K562 (cell line): ENCODE measurements around the gene HOXB3. TPM values are rescaled to one million over a fixed set of nuclear protein-coding genes. Genes with fewer than 3 reads are reported as not detected.

Experiments
- CBFA2T3 ChIP-seq: fragments of 450-650 bp; IDR thresholded peaks from 2 replicates; pipeline ENCODE4 v1.6.1; 2017
- ERF ChIP-seq: fragments of 450-650 bp; formaldehyde crosslinking; IDR thresholded peaks from 2 replicates; pipeline ENCODE4 v1.4.0; 2020; ENCODE audit warnings: mild to moderate bottlenecking, mixed read lengths
- GTF2B ChIP-seq: IDR thresholded peaks from 2 replicates; pipeline ENCODE4 v1.6.1; 2011; ENCODE audit not compliant: insufficient read length; ENCODE audit errors: extremely low read depth
- HLTF ChIP-seq: fragments of 450-650 bp; IDR thresholded peaks from 2 replicates; pipeline ENCODE4 v1.6.1; 2016
- NBN ChIP-seq: fragments of 450-650 bp; IDR thresholded peaks from 2 replicates; pipeline ENCODE4 v1.6.1; 2016; ENCODE audit warnings: low read depth, mild to moderate bottlenecking
- NFIC ChIP-seq: fragments of 450-650 bp; IDR thresholded peaks from 2 replicates; pipeline ENCODE4 v1.6.1; 2017; ENCODE audit warnings: mild to moderate bottlenecking, inconsistent platforms
- NUFIP1 ChIP-seq: fragments of 450-650 bp; IDR thresholded peaks from 2 replicates; pipeline ENCODE4 v1.6.1; 2018; ENCODE audit not compliant: partially characterized antibody
- SMARCA4 ChIP-seq: fragments of 450-650 bp; IDR thresholded peaks from 2 replicates; pipeline ENCODE4 v1.6.1; 2016
- SMARCC2 ChIP-seq: fragments of 450-650 bp; IDR thresholded peaks from 2 replicates; pipeline ENCODE4 v1.6.1; 2017; ENCODE audit warnings: antibody characterized with exemption, moderate library complexity, mild to moderate bottlenecking, low read depth
- SOX6 ChIP-seq: fragments of 450-650 bp; IDR thresholded peaks from 2 replicates; pipeline ENCODE4 v1.6.1; 2014; ENCODE audit warnings: mild to moderate bottlenecking
- TEAD1 ChIP-seq, 2 experiments: fragments of 450-650 bp in 1 of 2; sonication (generic) in 1 of 2; formaldehyde crosslinking; IDR thresholded peaks; 2 replicates each; pipeline versions ENCODE4 v1.4.0 to v1.8.0; 2020 to 2022; ENCODE audit warnings: mild to moderate bottlenecking in 2 of 2, missing genetic modification reagents in 1 of 2
- THRB ChIP-seq: fragments of 450-650 bp; formaldehyde crosslinking; conservative IDR thresholded peaks from 2 replicates; pipeline ENCODE4 v1.4.0; 2022; ENCODE audit warnings: mild to moderate bottlenecking, missing genetic modification characterization
- USF1 ChIP-seq: sonication (generic); formaldehyde crosslinking; IDR thresholded peaks from 2 replicates; pipeline ENCODE4 v1.9.0; 2022; ENCODE audit warnings: mild to moderate bottlenecking, missing genetic modification reagents
- ZNF384 ChIP-seq: IDR thresholded peaks from 2 replicates; pipeline ENCODE4 v1.6.1; 2012; ENCODE audit warnings: low read depth, low read length, improper control_type of control experiment
- ZNF740 ChIP-seq, 3 experiments: fragments of 200-800 bp in 1 of 3; sonication (Bioruptor generic) in 1 of 3; sonication (generic) in 1 of 3; formaldehyde crosslinking in 1 of 3; IDR thresholded peaks; 2 replicates each; pipeline versions ENCODE4 v1.6.1 to v1.8.0; 2016 to 2022; ENCODE audit warnings: mild to moderate bottlenecking in 2 of 3, missing compliant biosample characterization in 2 of 3, missing genetic modification characterization in 2 of 3, missing genetic modification reagents in 1 of 3
- polyA plus RNA-seq, 8 experiments: library from polyadenylated mRNA; depleted of rRNA in 4 of 8; stranded (reverse) in 5 of 8; unstranded in 3 of 8; fragments of >200 nt; fragmentation: Nextera tagmentation in 2 of 8; fragmentation: Illumina TruSeq in 1 of 8; extraction: Ambion mirVana in 2 of 8; extraction: Trizol in 1 of 8; gene quantifications; 2 replicates each; pipeline versions ENCODE4 v1.2.1 to v1.2.3, GENCODE V29; 2011 to 2014; ENCODE audit warnings: inconsistent platforms in 1 of 8, missing spikeins in 1 of 8
- total RNA-seq, 7 experiments: library from RNA; depleted of rRNA in 6 of 7; stranded (reverse); fragments of >200 nt in 6 of 7; fragmentation: Illumina TruSeq in 2 of 7; extraction: Trizol in 2 of 7; gene quantifications; 2 replicates each; pipeline versions ENCODE4 v1.2.1 to v1.2.3, GENCODE V29; 2011 to 2021; ENCODE audit warnings: low replicate concordance in 1 of 7
- TF ChIP-seq, protein P1 (sequence below): sonication (generic); formaldehyde crosslinking; IDR thresholded peaks from 2 replicates; pipeline ENCODE4 v1.8.1; 2022; ENCODE audit warnings: missing genetic modification reagents
- TF ChIP-seq, protein P2 (sequence below), 2 experiments: fragments of 450-650 bp; IDR thresholded peaks; 2 replicates each; pipeline ENCODE4 v1.6.1; 2016
- TF ChIP-seq, protein P3 (sequence below), 2 experiments: fragments of 450-650 bp in 1 of 2; sonication (generic) in 1 of 2; formaldehyde crosslinking in 1 of 2; IDR thresholded peaks in 1 of 2; conservative IDR thresholded peaks in 1 of 2; 2 replicates each; pipeline versions ENCODE4 v1.6.1 to v1.8.1; 2016 to 2023; ENCODE audit warnings: mild to moderate bottlenecking in 2 of 2, moderate library complexity in 2 of 2, inconsistent platforms in 1 of 2, missing genetic modification reagents in 1 of 2

HOXB3 gene
- total and polyA plus RNA-seq, 9 of the 15 experiments (the other 6 are each of a cell fraction or from before 2014, with no cell fraction given) = 2.4 to 41.3 (median 20.2) TPM

GRCh38 chr17:48547808-48548522 is 42.1 kb downstream of the HOXB3 start (continued):
- TF ChIP-seq ZNF740 (CRISPR knock-in tag; IDR thresholded peaks at IDR 0.05) = no peak
- TF ChIP-seq ZNF740 (tag; IDR thresholded peaks at IDR 0.05) = 0 out of 4 replicates have a peak, but pooled peaks of 1 of the 2 experiments have one; percentile 86
- peak; percentile 3; the same call in 1 of the 2 replicates for TF ChIP-seq SOX6
- TF ChIP-seq, protein P1, sequence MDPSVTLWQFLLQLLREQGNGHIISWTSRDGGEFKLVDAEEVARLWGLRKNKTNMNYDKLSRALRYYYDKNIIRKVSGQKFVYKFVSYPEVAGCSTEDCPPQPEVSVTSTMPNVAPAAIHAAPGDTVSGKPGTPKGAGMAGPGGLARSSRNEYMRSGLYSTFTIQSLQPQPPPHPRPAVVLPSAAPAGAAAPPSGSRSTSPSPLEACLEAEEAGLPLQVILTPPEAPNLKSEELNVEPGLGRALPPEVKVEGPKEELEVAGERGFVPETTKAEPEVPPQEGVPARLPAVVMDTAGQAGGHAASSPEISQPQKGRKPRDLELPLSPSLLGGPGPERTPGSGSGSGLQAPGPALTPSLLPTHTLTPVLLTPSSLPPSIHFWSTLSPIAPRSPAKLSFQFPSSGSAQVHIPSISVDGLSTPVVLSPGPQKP = no peak
- TF ChIP-seq SMARCC2 = peak; percentile 80; the same call in 1 of the 2 replicates
- 0 out of 2 replicates have a peak, but pooled peaks have one; percentile 16 for TF ChIP-seq ERF
- no peak for TF ChIP-seq THRB
- peak in 1 of 2 experiments; percentile 49; a peak in 1 of 4 replicates for TF ChIP-seq TEAD1 (CRISPR knock-in tag; IDR thresholded peaks at IDR 0.05)
- 0 out of 2 replicates have a peak, but pooled peaks have one; percentile 29 for TF ChIP-seq NBN
- TF ChIP-seq, protein P2, sequence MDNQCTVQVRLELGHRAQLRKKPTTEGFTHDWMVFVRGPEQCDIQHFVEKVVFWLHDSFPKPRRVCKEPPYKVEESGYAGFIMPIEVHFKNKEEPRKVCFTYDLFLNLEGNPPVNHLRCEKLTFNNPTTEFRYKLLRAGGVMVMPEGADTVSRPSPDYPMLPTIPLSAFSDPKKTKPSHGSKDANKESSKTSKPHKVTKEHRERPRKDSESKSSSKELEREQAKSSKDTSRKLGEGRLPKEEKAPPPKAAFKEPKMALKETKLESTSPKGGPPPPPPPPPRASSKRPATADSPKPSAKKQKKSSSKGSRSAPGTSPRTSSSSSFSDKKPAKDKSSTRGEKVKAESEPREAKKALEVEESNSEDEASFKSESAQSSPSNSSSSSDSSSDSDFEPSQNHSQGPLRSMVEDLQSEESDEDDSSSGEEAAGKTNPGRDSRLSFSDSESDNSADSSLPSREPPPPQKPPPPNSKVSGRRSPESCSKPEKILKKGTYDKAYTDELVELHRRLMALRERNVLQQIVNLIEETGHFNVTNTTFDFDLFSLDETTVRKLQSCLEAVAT (IDR thresholded peaks at IDR 0.05) = peak; percentile 61 to 84; a peak in 3 of 4 replicates
- TF ChIP-seq USF1 = peak; percentile 79
- TF ChIP-seq HLTF = 0 out of 2 replicates have a peak, but pooled peaks have one; percentile 38
- no peak for TF ChIP-seq NFIC
- peak; percentile 56 for TF ChIP-seq CBFA2T3
- peak; percentile 66; the same call in 1 of the 2 replicates for TF ChIP-seq SMARCA4
- peak; percentile 77 for TF ChIP-seq ZNF384
- no peak for TF ChIP-seq GTF2B
- TF ChIP-seq NUFIP1 = no peak
- TF ChIP-seq, protein P3, sequence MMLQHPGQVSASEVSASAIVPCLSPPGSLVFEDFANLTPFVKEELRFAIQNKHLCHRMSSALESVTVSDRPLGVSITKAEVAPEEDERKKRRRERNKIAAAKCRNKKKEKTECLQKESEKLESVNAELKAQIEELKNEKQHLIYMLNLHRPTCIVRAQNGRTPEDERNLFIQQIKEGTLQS (IDR thresholded peaks at IDR 0.05) = no peak
- TF ChIP-seq, protein P3 (CRISPR knock-in tag; conservative IDR thresholded peaks at IDR 0.05) = peak; percentile 51; the same call in 1 of the 2 replicates
